K562 (cell line): ENCODE measurements around the gene OR6K2. TPM values are rescaled to one million over a fixed set of nuclear protein-coding genes. Genes with fewer than 3 reads are reported as not detected.

Source experiments
- CREB3 ChIP-seq: fragments of 450-650 bp; conservative IDR thresholded peaks from 2 replicates; pipeline ENCODE4 v1.6.1; 2016; ENCODE audit warnings: missing genetic modification characterization, low read depth, mild to moderate bottlenecking, missing compliant biosample characterization, moderate library complexity
- ETS1 ChIP-seq: conservative IDR thresholded peaks from 2 replicates; pipeline ENCODE4 v1.6.1; 2011; ENCODE audit warnings: low read depth, mild to moderate bottlenecking, low read length; ENCODE audit not compliant: control insufficient read depth
- ETV5 ChIP-seq: sonication (generic); formaldehyde crosslinking; IDR thresholded peaks from 2 replicates; pipeline ENCODE4 v1.4.0; 2020; ENCODE audit warnings: low read depth, mild to moderate bottlenecking, missing genetic modification reagents
- FOSL1 ChIP-seq: fragments of 200-800 bp; sonication (Bioruptor generic); conservative IDR thresholded peaks from 2 replicates; pipeline ENCODE4 v1.6.1; 2016; ENCODE audit warnings: missing genetic modification characterization, missing compliant biosample characterization
- HBP1 ChIP-seq: fragments of 450-650 bp; formaldehyde crosslinking; IDR thresholded peaks from 2 replicates; pipeline ENCODE4 v1.4.0; 2022; ENCODE audit warnings: missing genetic modification characterization
- MAFG ChIP-seq: fragments of 450-650 bp; conservative IDR thresholded peaks from 2 replicates; pipeline ENCODE4 v1.6.1; 2016; ENCODE audit warnings: missing genetic modification characterization, missing compliant biosample characterization
- MAFK ChIP-seq: IDR thresholded peaks from 2 replicates; pipeline ENCODE4 v1.6.1; 2011; ENCODE audit warnings: low read length, improper control_type of control experiment
- MCM7 ChIP-seq, 2 experiments: fragments of 450-650 bp; IDR thresholded peaks; 2 replicates each; pipeline ENCODE4 v1.6.1; 2016 to 2018
- MEIS2 ChIP-seq: fragments of 450-650 bp; IDR thresholded peaks from 2 replicates; pipeline ENCODE4 v1.6.1; 2014; ENCODE audit warnings: mild to moderate bottlenecking; ENCODE audit not compliant: partially characterized antibody
- MITF ChIP-seq: IDR thresholded peaks from 2 replicates; pipeline ENCODE4 v1.6.1; 2014; ENCODE audit warnings: antibody characterized with exemption
- NCOA1 ChIP-seq: fragments of 450-650 bp; IDR thresholded peaks from 2 replicates; pipeline ENCODE4 v1.6.1; 2016; ENCODE audit warnings: low read depth
- PHB2 ChIP-seq: fragments of 450-650 bp; IDR thresholded peaks from 2 replicates; pipeline ENCODE4 v1.6.1; 2017; ENCODE audit warnings: low read depth
- POLR2H ChIP-seq: IDR thresholded peaks from 2 replicates; pipeline ENCODE4 v1.6.1; 2016; ENCODE audit warnings: missing genetic modification characterization, low read depth, mild to moderate bottlenecking, control low read depth, missing compliant biosample characterization, moderate library complexity
- SIRT6 ChIP-seq: IDR thresholded peaks from one replicate; pipeline ENCODE4 v1.6.1; 2012; ENCODE audit warnings: low read depth, mild to moderate bottlenecking, control low read depth, inconsistent platforms, low read length, moderate library complexity
- SMARCA4 ChIP-seq: fragments of 450-650 bp; IDR thresholded peaks from 2 replicates; pipeline ENCODE4 v1.6.1; 2016
- SOX6 ChIP-seq: fragments of 450-650 bp; IDR thresholded peaks from 2 replicates; pipeline ENCODE4 v1.6.1; 2014; ENCODE audit warnings: mild to moderate bottlenecking
- STAT5A ChIP-seq: IDR thresholded peaks from 2 replicates; pipeline ENCODE4 v1.6.1; 2012; ENCODE audit warnings: low read length, inconsistent platforms, borderline replicate concordance
- SUPT5H ChIP-seq: fragments of 450-650 bp; IDR thresholded peaks from 2 replicates; pipeline ENCODE4 v1.6.1; 2016
- TBP ChIP-seq: optimal IDR thresholded peaks from 2 replicates; pipeline ENCODE3; 2011; ENCODE audit warnings: low read depth, low read length, improper control_type of control experiment
- TRIM24 ChIP-seq, 2 experiments: fragments of 450-650 bp; IDR thresholded peaks; 2 replicates each; pipeline ENCODE4 v1.6.1; 2016
- ZNF384 ChIP-seq: IDR thresholded peaks from 2 replicates; pipeline ENCODE4 v1.6.1; 2012; ENCODE audit warnings: low read depth, low read length, improper control_type of control experiment
- ZNF668 ChIP-seq: fragments of 250-450 bp; sonication (Bioruptor Pico); IDR thresholded peaks from 2 replicates; pipeline ENCODE4 v1.8.0; 2022; ENCODE audit warnings: mild to moderate bottlenecking, inconsistent platforms
- ZNF717 ChIP-seq: fragments of 250-450 bp; sonication (Bioruptor Pico); IDR thresholded peaks from 2 replicates; pipeline ENCODE4 v1.5.0; 2021
- ZNF740 ChIP-seq, 3 experiments: fragments of 200-800 bp in 1 of 3; sonication (Bioruptor generic) in 1 of 3; sonication (generic) in 1 of 3; formaldehyde crosslinking in 1 of 3; IDR thresholded peaks; 2 replicates each; pipeline versions ENCODE4 v1.6.1 to v1.8.0; 2016 to 2022; ENCODE audit warnings: mild to moderate bottlenecking in 2 of 3, missing compliant biosample characterization in 2 of 3, missing genetic modification characterization in 2 of 3, missing genetic modification reagents in 1 of 3
- polyA plus RNA-seq, 8 experiments: library from polyadenylated mRNA; depleted of rRNA in 4 of 8; stranded (reverse) in 5 of 8; unstranded in 3 of 8; fragments of >200 nt; fragmentation: Nextera tagmentation in 2 of 8; fragmentation: Illumina TruSeq in 1 of 8; extraction: Ambion mirVana in 2 of 8; extraction: Trizol in 1 of 8; gene quantifications; 2 replicates each; pipeline versions ENCODE4 v1.2.1 to v1.2.3, GENCODE V29; 2011 to 2014; ENCODE audit warnings: inconsistent platforms in 1 of 8, missing spikeins in 1 of 8
- total RNA-seq, 7 experiments: library from RNA; depleted of rRNA in 6 of 7; stranded (reverse); fragments of >200 nt in 6 of 7; fragmentation: Illumina TruSeq in 2 of 7; extraction: Trizol in 2 of 7; gene quantifications; 2 replicates each; pipeline versions ENCODE4 v1.2.1 to v1.2.3, GENCODE V29; 2011 to 2021; ENCODE audit warnings: low replicate concordance in 1 of 7

The OR6K2 gene
- total and polyA plus RNA-seq, 9 of the 15 experiments (the other 6 are each of a cell fraction or from before 2014, with no cell fraction given), result not detected

DNA sequence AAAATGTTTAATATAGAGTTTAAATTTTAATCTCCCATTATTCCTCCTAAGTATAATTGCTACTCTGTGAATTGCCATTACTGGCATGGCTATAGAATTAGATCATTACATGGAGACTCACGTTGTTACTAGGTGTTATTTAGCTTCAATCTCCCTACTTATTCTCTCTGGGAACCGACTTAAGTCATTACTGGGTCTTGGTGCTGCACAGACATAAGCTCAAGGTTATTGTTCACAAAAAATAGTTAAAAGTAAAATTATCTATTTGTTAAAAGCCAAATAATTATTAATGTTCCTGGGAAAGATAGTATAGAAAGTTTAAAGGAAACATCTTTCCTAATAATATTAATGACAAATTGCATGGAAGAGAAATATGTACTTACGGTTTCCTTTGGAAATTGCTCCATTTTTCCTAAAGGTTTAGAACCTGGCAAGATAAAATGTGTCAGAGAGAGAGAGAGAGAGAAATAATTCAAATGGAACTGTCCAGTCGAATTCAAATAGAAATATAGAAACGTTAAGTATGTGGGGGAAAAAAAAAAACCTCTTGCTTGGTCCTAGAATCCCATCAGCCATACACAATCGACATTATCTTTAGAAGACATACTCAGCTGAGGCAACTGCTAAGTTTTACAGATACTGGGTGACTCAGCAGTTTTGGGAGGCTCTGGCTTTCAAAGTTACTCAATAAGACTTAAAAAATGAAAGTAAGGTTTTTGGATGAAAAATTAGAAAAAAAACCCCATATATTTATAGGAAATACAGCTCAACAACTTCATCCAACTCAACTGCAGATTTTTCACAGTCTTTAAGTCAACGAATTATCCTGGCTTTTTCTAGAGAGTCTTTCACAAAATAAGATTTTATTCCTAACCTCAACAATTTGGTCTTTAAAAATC lies 14.1 kb downstream of the OR6K2 start, which contains the start of gene SPTA1 (continued):
- peak; percentile 91 for TF ChIP-seq ZNF384
- TF ChIP-seq MAFG, result peak; percentile 100
- TF ChIP-seq SOX6, result peak; percentile 72
- peak; percentile 51; the same call in 1 of the 2 replicates for TF ChIP-seq POLR2H (tag)
- TF ChIP-seq ZNF668 (CRISPR knock-in tag), result 0 out of 2 replicates have a peak, but pooled peaks have one; percentile 7
- no peak for TF ChIP-seq ETS1
- TF ChIP-seq HBP1 (CRISPR knock-in tag), result no peak
- TF ChIP-seq ETV5, result no peak
- TF ChIP-seq ZNF717, result no peak
- TF ChIP-seq SUPT5H, result peak; percentile 70
- peak; percentile 50 for TF ChIP-seq TBP
- no peak for TF ChIP-seq CREB3 (tag)
- peak; percentile 98 for TF ChIP-seq MAFK
- TF ChIP-seq MCM7 (IDR thresholded peaks at IDR 0.05), result peak in 1 of 2 experiments; percentile 50; a peak in 1 of 4 replicates
- TF ChIP-seq SMARCA4, result peak; percentile 94
- TF ChIP-seq STAT5A, result peak; percentile 51; the same call in 1 of the 2 replicates
- no peak for TF ChIP-seq ZNF740 (CRISPR knock-in tag; IDR thresholded peaks at IDR 0.05)
- TF ChIP-seq ZNF740 (tag; IDR thresholded peaks at IDR 0.05), result no peak
- peak; percentile 78 to 84 for TF ChIP-seq TRIM24 (IDR thresholded peaks at IDR 0.05)
- TF ChIP-seq MEIS2, result peak; percentile 9
- no peak for TF ChIP-seq SIRT6
- peak; percentile 51; the same call in 1 of the 2 replicates for TF ChIP-seq NCOA1
- no peak for TF ChIP-seq MITF
- peak; percentile 59 for TF ChIP-seq PHB2
- TF ChIP-seq FOSL1 (tag), result peak; percentile 78
